Panc1 (cell line): ENCODE data around the gene RBKS. TPM values are rescaled to one million over a fixed set of nuclear protein-coding genes. Genes with fewer than 3 reads are reported as not detected.

ENCODE experiments used
- ATAC-seq: fragments of 200-7000 bp; cut with Tn5 transposase; 2 replicates; pipeline ENCODE4 v1.9.1; 2020; ENCODE audit warnings: mild to moderate bottlenecking, moderate library complexity
- BruUV-seq: library from RNA; stranded (reverse); fragments of 400-500 nt; replicated peaks from 2 replicates; lab custom pipeline; 2021; lab: Mats Ljungman, UMichigan
- CTCF ChIA-PET: fragments of 300-600 bp; sonication (Branson Sonifier 250); formaldehyde crosslinking; loops from one replicate; lab custom pipeline; 2022; ENCODE audit warnings: antibody characterized with exemption; lab: Charles Lee
- POLR2A ChIA-PET: fragments of 300-600 bp; sonication (Branson Sonifier 250); formaldehyde crosslinking; loops from one replicate; lab custom pipeline; 2022; ENCODE audit warnings: antibody characterized with exemption; lab: Charles Lee
- DNase-seq: peaks from one replicate; pipeline ENCODE4 v3.0.0-alpha.2; 2010; ENCODE audit warnings: low read depth, low spot score
- H3K27ac ChIP-seq: 2 replicates; pipeline ENCODE4 v1.5.1; 2011; ENCODE audit warnings: mild to moderate bottlenecking, low read length, inconsistent platforms
- H3K27me3 ChIP-seq: fragments of 200-500 bp; sonication (Bioruptor generic); 2 replicates; pipeline ENCODE4 v1.6.0; 2014; ENCODE audit warnings: low read length, inconsistent platforms; ENCODE audit not compliant: control insufficient read depth, insufficient read depth
- H3K36me3 ChIP-seq: fragments of 200-500 bp; sonication (Bioruptor generic); 2 replicates; pipeline ENCODE4 v1.5.1; 2014; ENCODE audit warnings: inconsistent platforms, mild to moderate bottlenecking, low read length, moderate library complexity; ENCODE audit not compliant: control insufficient read depth, insufficient read depth
- H3K4me1 ChIP-seq: 2 replicates; pipeline ENCODE4 v1.5.1; 2011; ENCODE audit warnings: inconsistent platforms, mild to moderate bottlenecking, low read length, moderate library complexity; ENCODE audit not compliant: control insufficient read depth, insufficient read depth
- H3K4me3 ChIP-seq, 2 experiments: 2 replicates each; pipeline ENCODE4 v1.5.1; 2011 to 2012; ENCODE audit warnings: low read depth in 2 of 2, low read length in 2 of 2, mild to moderate bottlenecking in 2 of 2, inconsistent platforms in 1 of 2, moderate library complexity in 1 of 2
- H3K9me3 ChIP-seq: fragments of 200-500 bp; sonication (Bioruptor generic); 2 replicates; pipeline ENCODE4 v1.5.1; 2014; ENCODE audit warnings: low read depth, mild to moderate bottlenecking, inconsistent platforms, low read length, moderate library complexity; ENCODE audit not compliant: control insufficient read depth, insufficient read depth
- CTCF ChIP-seq: fragments of 450-650 bp; IDR thresholded peaks from 2 replicates; pipeline ENCODE4 v1.5.1; 2017; ENCODE audit warnings: mild to moderate bottlenecking
- POLR2AphosphoS5 ChIP-seq: IDR thresholded peaks from 2 replicates; pipeline ENCODE4 v1.6.1; 2012; ENCODE audit warnings: mild to moderate bottlenecking, low read depth, low read length, moderate library complexity
- REST ChIP-seq, 2 experiments: IDR thresholded peaks; 2 replicates each; pipeline ENCODE4 v1.6.1; 2011 to 2012; ENCODE audit warnings: low read depth in 2 of 2, control low read depth in 1 of 2, low read length in 1 of 2, mild to moderate bottlenecking in 1 of 2, moderate library complexity in 1 of 2; ENCODE audit not compliant: insufficient read depth in 1 of 2
- SIN3A ChIP-seq: IDR thresholded peaks from 2 replicates; pipeline ENCODE4 v1.6.1; 2012; ENCODE audit warnings: low read depth, mild to moderate bottlenecking, low read length, moderate library complexity, borderline replicate concordance; ENCODE audit not compliant: insufficient read depth
- TCF7L2 ChIP-seq: IDR thresholded peaks from 2 replicates; pipeline ENCODE4 v1.6.1; 2011; ENCODE audit warnings: mild to moderate bottlenecking, low read depth, low read length, inconsistent platforms
- in situ Hi-C: cut with HindIII; loops from 2 replicates; pipeline ENCODE4 v1.10.0; 2016; ENCODE audit warnings: low sequenced_read_pairs, low pct_unique_long_range_greater_than_20kb
- intact Hi-C: fragments of 100-400 bp; cut with micrococcal nuclease; formaldehyde crosslinking; loops from one replicate; pipeline ENCODE4 v1.10.0; 2022; ENCODE audit not compliant: unreplicated experiment
- total RNA-seq: library from RNA; stranded (reverse); gene quantifications from one replicate; pipeline ENCODE4 v1.2.1, GENCODE V29; 2021; ENCODE audit not compliant: unreplicated experiment

Gene RBKS
- total RNA-seq, 1 experiment from 2014 or later: 2.2 TPM

GRCh38 chr2:27847333-27847732 lies 42.9 kb downstream of the RBKS start:
- Histone ChIP-seq H3K9me3 (no peaks in the 10 kb centered on the region), H3K4me1 (no peaks in the 10 kb centered on the region), H3K27me3 (no peaks in the 10 kb centered on the region), H3K4me3 (no peak overlapping the region), H3K27ac (no peak overlapping the region), H3K36me3 (no peaks in the 10 kb centered on the region)
- no TSS peak for BruUV-seq
- intact Hi-C loops: no loop called here
- ATAC-seq: no peak
- POLR2A ChIA-PET: interaction anchor here (0.6 kb wide), 1 partner anchor 253 kb away, joined by 16 read pairs; no protein-coding TSS in a partner anchor
- in situ Hi-C loops: no loop called here
- no peak for DNase-seq
- no peak for TF ChIP-seq REST (IDR thresholded peaks at IDR 0.05; ENCODE audit: insufficient read depth in 1 of 2, low read depth in 2 of 2, low read length in 1 of 2)
- no peak for TF ChIP-seq SIN3A
- TF ChIP-seq POLR2AphosphoS5: no peak
- TF ChIP-seq CTCF: no peak
- TF ChIP-seq TCF7L2: no peak
- CTCF ChIA-PET: no interaction called here

- DNase-seq (no peak), ATAC-seq (no peak)
- no TSS peak for BruUV-seq
- H3K36me3 ChIP-seq: no peaks in the 10 kb centered on the region
- no peaks in the 10 kb centered on the region for H3K9me3 ChIP-seq
- in situ Hi-C loops: no loop called here
- H3K27me3 ChIP-seq: no peaks in the 10 kb centered on the region
- H3K27ac ChIP-seq: no peak overlapping the region
- no peak overlapping the region for H3K4me3 ChIP-seq
- TF ChIP-seq REST (IDR thresholded peaks at IDR 0.05; ENCODE audit: insufficient read depth in 1 of 2, low read depth in 2 of 2, low read length in 1 of 2): no peak
- TF ChIP-seq TCF7L2: no peak
- no peak for TF ChIP-seq POLR2AphosphoS5
- TF ChIP-seq CTCF: no peak
- TF ChIP-seq SIN3A: no peak
- intact Hi-C loops: no loop called here
- H3K4me1 ChIP-seq: no peaks in the 10 kb centered on the region
- ChIA-PET CTCF (no interaction called here), POLR2A (no interaction called here)
Observed at GRCh38 chr2:27844821-27845255, 45.3 kb downstream of the RBKS start.
